HepG2 (cell line): ENCODE data around the gene TMEM61. TPM values are rescaled to one million over a fixed set of nuclear protein-coding genes. Genes with fewer than 3 reads are reported as not detected.
A peak's percentile ranks its signal among the peaks of the same experiment; 100 is the strongest.

Source experiments
- GMEB2 ChIP-seq: IDR thresholded peaks from 2 replicates; pipeline ENCODE4 v1.6.1; 2016; ENCODE audit warnings: missing biosample characterization, missing genetic modification reagents, low read depth
- HDAC1 ChIP-seq: sonication (generic); formaldehyde crosslinking; IDR thresholded peaks from 2 replicates; pipeline ENCODE4 v1.5.1; 2020; ENCODE audit warnings: mild to moderate bottlenecking, missing genetic modification reagents
- HOXA9 ChIP-seq: sonication (generic); formaldehyde crosslinking; IDR thresholded peaks from 2 replicates; pipeline ENCODE4 v1.8.1; 2022; ENCODE audit warnings: missing genetic modification reagents, mild to moderate bottlenecking, moderate library complexity, borderline replicate concordance
- HOXD1 ChIP-seq: sonication (generic); formaldehyde crosslinking; IDR thresholded peaks from 2 replicates; pipeline ENCODE4 v1.5.0; 2020; ENCODE audit warnings: missing genetic modification reagents
- KMT2A ChIP-seq: sonication (generic); formaldehyde crosslinking; IDR thresholded peaks from 2 replicates; pipeline ENCODE4 v1.4.0; 2020; ENCODE audit warnings: missing genetic modification reagents
- MAFF ChIP-seq: IDR thresholded peaks from 2 replicates; pipeline ENCODE4 v1.6.1; 2011; ENCODE audit warnings: low read depth, low read length, improper control_type of control experiment
- MTA1 ChIP-seq: sonication (generic); formaldehyde crosslinking; IDR thresholded peaks from 2 replicates; pipeline ENCODE4 v1.4.0; 2020; ENCODE audit warnings: missing genetic modification reagents, mild to moderate bottlenecking, borderline replicate concordance
- TCF7L2 ChIP-seq: IDR thresholded peaks from 2 replicates; pipeline ENCODE4 v1.6.1; 2011; ENCODE audit warnings: mild to moderate bottlenecking, low read depth, low read length, moderate library complexity
- THAP11 ChIP-seq: IDR thresholded peaks from 2 replicates; pipeline ENCODE4 v1.6.1; 2016; ENCODE audit warnings: missing biosample characterization, missing genetic modification reagents
- ZBTB1 ChIP-seq: sonication (generic); formaldehyde crosslinking; IDR thresholded peaks from 2 replicates; pipeline ENCODE4 v1.4.0; 2020; ENCODE audit warnings: missing genetic modification reagents, borderline replicate concordance
- ZC3H4 ChIP-seq: sonication (generic); formaldehyde crosslinking; IDR thresholded peaks from 2 replicates; pipeline ENCODE4 v1.4.0; 2020; ENCODE audit warnings: missing genetic modification reagents, borderline replicate concordance
- ZNF142 ChIP-seq: sonication (generic); formaldehyde crosslinking; IDR thresholded peaks from 2 replicates; pipeline ENCODE4 v1.4.0; 2020; ENCODE audit warnings: missing genetic modification reagents
- ZNF329 ChIP-seq: sonication (generic); formaldehyde crosslinking; IDR thresholded peaks from 2 replicates; pipeline ENCODE4 v1.9.0; 2021; ENCODE audit warnings: low read depth, mild to moderate bottlenecking, missing genetic modification reagents
- ZNF460 ChIP-seq: sonication (generic); formaldehyde crosslinking; IDR thresholded peaks from 2 replicates; pipeline ENCODE4 v1.5.1; 2020; ENCODE audit warnings: missing genetic modification reagents, mild to moderate bottlenecking, borderline replicate concordance
- ZNF574 ChIP-seq: sonication (generic); formaldehyde crosslinking; IDR thresholded peaks from 2 replicates; pipeline ENCODE4 v1.4.0; 2020; ENCODE audit warnings: missing genetic modification reagents
- ZNF768 ChIP-seq: sonication (generic); formaldehyde crosslinking; IDR thresholded peaks from 2 replicates; pipeline ENCODE4 v1.4.0; 2020; ENCODE audit warnings: missing genetic modification reagents
- ZNF816 ChIP-seq: sonication (generic); formaldehyde crosslinking; IDR thresholded peaks from 2 replicates; pipeline ENCODE4 v1.8.0; 2022; ENCODE audit warnings: missing genetic modification reagents, mild to moderate bottlenecking, borderline replicate concordance
- polyA plus RNA-seq, 8 experiments: library from polyadenylated mRNA; depleted of rRNA in 3 of 8; stranded (reverse) in 7 of 8; unstranded in 1 of 8; fragments of >200 nt; fragmentation: Illumina TruSeq in 4 of 8; extraction: Trizol in 4 of 8; gene quantifications; 2 replicates each; pipeline versions ENCODE4 v1.2.1 to v1.2.3, GENCODE V29; 2011 to 2016; ENCODE audit warnings: low read depth in 4 of 8, missing spikeins in 1 of 8, mixed read lengths in 1 of 8; ENCODE audit not compliant: insufficient read depth in 1 of 8
- total RNA-seq, 5 experiments: library from RNA; depleted of rRNA; stranded (reverse); fragments of >200 nt; fragmentation: Illumina TruSeq; extraction: Trizol; gene quantifications; 2 replicates each; pipeline ENCODE4 v1.2.3, GENCODE V29; 2016; ENCODE audit warnings: low read depth in 1 of 5
- TF ChIP-seq, protein P1 (sequence below): fragments of 450-650 bp; IDR thresholded peaks from 2 replicates; pipeline ENCODE4 v1.6.1; 2016

Gene TMEM61
- total and polyA plus RNA-seq, 2 of the 13 experiments (the other 11 are each of a cell fraction or from before 2014, with no cell fraction given) = not detected

DNA sequence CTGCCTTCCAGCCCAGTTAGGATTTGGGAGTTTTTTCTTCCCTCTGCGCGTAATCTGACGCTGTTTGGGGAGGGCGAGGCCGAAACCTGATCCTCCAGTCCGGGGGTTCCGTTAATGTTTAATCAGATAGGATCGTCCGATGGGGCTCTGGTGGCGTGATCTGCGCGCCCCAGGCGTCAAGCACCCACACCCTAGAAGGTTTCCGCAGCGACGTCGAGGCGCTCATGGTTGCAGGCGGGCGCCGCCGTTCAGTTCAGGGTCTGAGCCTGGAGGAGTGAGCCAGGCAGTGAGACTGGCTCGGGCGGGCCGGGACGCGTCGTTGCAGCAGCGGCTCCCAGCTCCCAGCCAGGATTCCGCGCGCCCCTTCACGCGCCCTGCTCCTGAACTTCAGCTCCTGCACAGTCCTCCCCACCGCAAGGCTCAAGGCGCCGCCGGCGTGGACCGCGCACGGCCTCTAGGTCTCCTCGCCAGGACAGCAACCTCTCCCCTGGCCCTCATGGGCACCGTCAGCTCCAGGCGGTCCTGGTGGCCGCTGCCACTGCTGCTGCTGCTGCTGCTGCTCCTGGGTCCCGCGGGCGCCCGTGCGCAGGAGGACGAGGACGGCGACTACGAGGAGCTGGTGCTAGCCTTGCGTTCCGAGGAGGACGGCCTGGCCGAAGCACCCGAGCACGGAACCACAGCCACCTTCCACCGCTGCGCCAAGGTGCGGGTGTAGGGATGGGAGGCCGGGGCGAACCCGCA, 59.1 kb downstream of the TMEM61 start, which contains the start of gene PCSK9 (continued):
- TF ChIP-seq GMEB2 (CRISPR knock-in tag) (peak; percentile 52; the same call in 1 of the 2 replicates), ZNF460 (CRISPR knock-in tag) (no peak), ZC3H4 (CRISPR knock-in tag) (no peak), ZNF142 (peak; percentile 99), MAFF (no peak), ZNF329 (CRISPR knock-in tag) (no peak; the same call in none of the 2 replicates), THAP11 (CRISPR knock-in tag) (0 out of 2 replicates have a peak, but pooled peaks have one; percentile 37), ZNF816 (no peak; the same call in 1 of the 2 replicates), HDAC1 (CRISPR knock-in tag) (peak; percentile 85), ZNF574 (peak; percentile 84), ZBTB1 (CRISPR knock-in tag) (no peak), KMT2A (CRISPR knock-in tag) (peak; percentile 94), HOXD1 (CRISPR knock-in tag) (peak; percentile 43; the same call in 1 of the 2 replicates), TCF7L2 (no peak), MTA1 (CRISPR knock-in tag) (peak; percentile 78; the same call in 1 of the 2 replicates), ZNF768 (CRISPR knock-in tag) (peak; percentile 56), HOXA9 (CRISPR knock-in tag) (peak; percentile 86; the same call in 1 of the 2 replicates)
- TF ChIP-seq, protein P1, sequence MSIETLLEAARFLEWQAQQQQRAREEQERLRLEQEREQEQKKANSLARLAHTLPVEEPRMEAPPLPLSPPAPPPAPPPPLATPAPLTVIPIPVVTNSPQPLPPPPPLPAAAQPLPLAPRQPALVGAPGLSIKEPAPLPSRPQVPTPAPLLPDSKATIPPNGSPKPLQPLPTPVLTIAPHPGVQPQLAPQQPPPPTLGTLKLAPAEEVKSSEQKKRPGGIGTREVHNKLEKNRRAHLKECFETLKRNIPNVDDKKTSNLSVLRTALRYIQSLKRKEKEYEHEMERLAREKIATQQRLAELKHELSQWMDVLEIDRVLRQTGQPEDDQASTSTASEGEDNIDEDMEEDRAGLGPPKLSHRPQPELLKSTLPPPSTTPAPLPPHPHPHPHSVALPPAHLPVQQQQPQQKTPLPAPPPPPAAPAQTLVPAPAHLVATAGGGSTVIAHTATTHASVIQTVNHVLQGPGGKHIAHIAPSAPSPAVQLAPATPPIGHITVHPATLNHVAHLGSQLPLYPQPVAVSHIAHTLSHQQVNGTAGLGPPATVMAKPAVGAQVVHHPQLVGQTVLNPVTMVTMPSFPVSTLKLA = no peak
